Kidney (tissue), 14 donors: ENCODE data around the gene SF3B6. TPM values are rescaled to one million over a fixed set of nuclear protein-coding genes. Genes with fewer than 3 reads are reported as not detected.
A peak's percentile ranks its signal among the peaks of the same experiment; 100 is the strongest.

Source experiments
- DNase-seq, 5 donors: peaks; one replicate each; pipeline ENCODE4 v3.0.0-alpha.2; 2013 to 2020
- FAIRE-seq: peaks from 2 replicates; lab custom pipeline; 2012; peaks lifted over from hg19 to GRCh38; lab: Jason Lieb, UNC
- H3K27ac ChIP-seq, 2 donors: one replicate each; pipeline ENCODE4 v1.7.0; 2013; ENCODE audit warnings: low read depth in 2 of 2, low read length in 2 of 2, inconsistent platforms in 1 of 2
- H3K27me3 ChIP-seq: one replicate; pipeline ENCODE4 v1.7.1; 2013; ENCODE audit warnings: low read length, inconsistent platforms; ENCODE audit not compliant: control insufficient read depth, insufficient read depth
- H3K36me3 ChIP-seq, 3 donors: one replicate each; pipeline versions ENCODE4 v1.7.0 to v1.7.1; 2013; ENCODE audit warnings: low read length in 3 of 3, control low read depth in 1 of 3, inconsistent platforms in 1 of 3; ENCODE audit not compliant: insufficient read depth in 3 of 3, control insufficient read depth in 2 of 3
- H3K4me1 ChIP-seq, 3 donors: one replicate each; pipeline versions ENCODE4 v1.7.0 to v1.7.1; 2013; ENCODE audit warnings: low read length in 3 of 3, inconsistent platforms in 1 of 3, low read depth in 1 of 3; ENCODE audit not compliant: control insufficient read depth in 2 of 3, insufficient read depth in 2 of 3
- H3K4me3 ChIP-seq, 3 donors: one replicate each; pipeline versions ENCODE4 v1.7.0 to v1.8.1; 2013; ENCODE audit warnings: low read length in 3 of 3, control low read depth in 1 of 3, inconsistent platforms in 1 of 3
- H3K9ac ChIP-seq, 3 donors: one replicate each; pipeline versions ENCODE4 v1.7.0 to v1.7.1; 2013; ENCODE audit warnings: low read length in 3 of 3, control low read depth in 1 of 3, inconsistent platforms in 1 of 3
- H3K9me3 ChIP-seq, 3 donors: one replicate each; pipeline versions ENCODE4 v1.7.0 to v1.7.1; 2013; ENCODE audit warnings: low read length in 3 of 3, control low read depth in 1 of 3, inconsistent platforms in 1 of 3; ENCODE audit not compliant: control insufficient read depth in 2 of 3, insufficient read depth in 1 of 3
- intact Hi-C: fragments of 100-400 bp; cut with DNase I; formaldehyde crosslinking; loops from one replicate; pipeline ENCODE4 v1.11.1; 2022
- polyA plus RNA-seq: library from polyadenylated mRNA; stranded (reverse); fragments of 350-450 nt; fragmentation: Illumina TruSeq; extraction: RNeasy Lipid Tissue Mini Kit (QIAGEN cat#74804); gene quantifications from one replicate; pipeline ENCODE4 v1.2.3, GENCODE V29; 2014; ENCODE audit warnings: low read depth, low replicate concordance; ENCODE audit not compliant: insufficient read depth
- total RNA-seq: library from RNA; stranded (reverse); fragmentation: NEBNext Ultra II Directional; extraction: Animal tissue kit (Norgen Biotek cat#: 25700); gene quantifications from one replicate; pipeline ENCODE4 v1.2.1, GENCODE V29; 2021
- TF ChIP-seq, protein P1 (sequence below): IDR thresholded peaks from 3 replicates; pipeline ENCODE4 v1.5.1; 2012; ENCODE audit warnings: mild to moderate bottlenecking, moderate library complexity, borderline replicate concordance; ENCODE audit not compliant: insufficient read depth; ENCODE audit errors: extremely low read depth
- donor health status: control.
- donor health status: control.
- donor health status: control.
- donor health status: control.
- donor health status: control.
- donor health status: DM: yes; HTN: yes; CAD: no.
- donor health status: Normal renal cell carcinoma (clear cell type).

The SF3B6 gene
- total and polyA plus RNA-seq, 2 donors from 2014 or later, result 74.8 to 170 TPM

GRCh38 chr2:24080701-24081100, 4.6 kb upstream of the SF3B6 start:
- H3K9me3 ChIP-seq, result no peaks in the 10 kb centered on the region
- no peaks in the 10 kb centered on the region for H3K27me3 ChIP-seq
- no peak overlapping the region for H3K27ac ChIP-seq
- peaks cover 4 to 9% (median 9%) of the 10 kb centered on the region in 3 donors for H3K36me3 ChIP-seq
- no peak overlapping the region for H3K9ac ChIP-seq
- TF ChIP-seq, protein P1, sequence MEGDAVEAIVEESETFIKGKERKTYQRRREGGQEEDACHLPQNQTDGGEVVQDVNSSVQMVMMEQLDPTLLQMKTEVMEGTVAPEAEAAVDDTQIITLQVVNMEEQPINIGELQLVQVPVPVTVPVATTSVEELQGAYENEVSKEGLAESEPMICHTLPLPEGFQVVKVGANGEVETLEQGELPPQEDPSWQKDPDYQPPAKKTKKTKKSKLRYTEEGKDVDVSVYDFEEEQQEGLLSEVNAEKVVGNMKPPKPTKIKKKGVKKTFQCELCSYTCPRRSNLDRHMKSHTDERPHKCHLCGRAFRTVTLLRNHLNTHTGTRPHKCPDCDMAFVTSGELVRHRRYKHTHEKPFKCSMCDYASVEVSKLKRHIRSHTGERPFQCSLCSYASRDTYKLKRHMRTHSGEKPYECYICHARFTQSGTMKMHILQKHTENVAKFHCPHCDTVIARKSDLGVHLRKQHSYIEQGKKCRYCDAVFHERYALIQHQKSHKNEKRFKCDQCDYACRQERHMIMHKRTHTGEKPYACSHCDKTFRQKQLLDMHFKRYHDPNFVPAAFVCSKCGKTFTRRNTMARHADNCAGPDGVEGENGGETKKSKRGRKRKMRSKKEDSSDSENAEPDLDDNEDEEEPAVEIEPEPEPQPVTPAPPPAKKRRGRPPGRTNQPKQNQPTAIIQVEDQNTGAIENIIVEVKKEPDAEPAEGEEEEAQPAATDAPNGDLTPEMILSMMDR, result no peak
- DNase-seq (no peak), FAIRE-seq (no peak)
- intact Hi-C loops, result no loop called here
- H3K4me3 ChIP-seq, result no peak overlapping the region
- peaks cover 0 to 18% (median 4%) of the 10 kb centered on the region in 3 donors for H3K4me1 ChIP-seq

DNA sequence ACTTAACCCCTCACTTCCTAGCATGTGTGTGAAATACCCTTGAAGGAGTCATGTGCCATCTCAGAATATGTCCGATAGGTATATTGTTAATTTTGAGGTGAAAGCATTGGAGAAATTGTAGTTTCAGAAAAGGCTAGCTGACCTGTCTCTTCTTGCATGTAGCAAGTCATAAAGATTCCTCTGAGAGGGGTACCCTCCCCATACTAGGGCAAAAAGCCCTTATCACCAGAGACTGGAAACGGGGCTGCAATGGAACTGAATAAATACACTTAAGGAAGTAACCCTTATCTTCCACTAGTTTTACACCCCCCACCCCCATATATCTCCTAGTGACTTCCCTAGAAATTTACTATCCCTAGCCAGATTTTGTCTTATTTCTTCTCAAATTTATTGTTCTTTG, 1.8 kb upstream of the SF3B6 start:
- H3K27ac ChIP-seq, result peak overlapping the region; percentile 87 to 97
- H3K4me3 ChIP-seq, result peak overlapping the region; percentile 67 to 99 (median 94)
- TF ChIP-seq, protein P1, result no peak
- H3K9ac ChIP-seq, result peak overlapping the region in 2 of 3 donors; percentile 77 to 87
- FAIRE-seq (no peak), DNase-seq (no peak)
- intact Hi-C loops, result no loop called here
- no peaks in the 10 kb centered on the region for H3K9me3 ChIP-seq
- H3K27me3 ChIP-seq, result no peaks in the 10 kb centered on the region
- peaks cover 9 to 12% (median 10%) of the 10 kb centered on the region in 3 donors for H3K36me3 ChIP-seq
- H3K4me1 ChIP-seq, result peaks cover 0 to 5% (median 0%) of the 10 kb centered on the region in 3 donors

- H3K27ac ChIP-seq, result peak overlapping the region; percentile 87 to 97
- peaks cover 0 to 5% (median 0%) of the 10 kb centered on the region in 3 donors for H3K4me1 ChIP-seq
- intact Hi-C loops, result no loop called here
- no peaks in the 10 kb centered on the region for H3K9me3 ChIP-seq
- no peaks in the 10 kb centered on the region for H3K27me3 ChIP-seq
- DNase-seq (peak in 1 of 5 donors; percentile 1), FAIRE-seq (no peak)
- peak overlapping the region; percentile 67 to 99 (median 94) for H3K4me3 ChIP-seq
- TF ChIP-seq, protein P1, result no peak
- H3K36me3 ChIP-seq, result peaks cover 9 to 14% (median 12%) of the 10 kb centered on the region in 3 donors
- peak overlapping the region in 2 of 3 donors; percentile 77 to 87 for H3K9ac ChIP-seq
These were observed 1.4 kb upstream of the SF3B6 start for GRCh38 chr2:24077535-24077877.
